ENCODE data around the gene PIGT.

GRCh38 chr20:45415822-45416637 lies at the start of gene PIGT:
- TF ChIP-seq CTCF (IDR thresholded peaks at IDR 0.05) = no peak
- TF ChIP-seq POLR2A (IDR thresholded peaks at IDR 0.05) = peak; percentile 14

Measured in testis (tissue), 2 donors.